ENCODE data around the gene PLOD3. TPM values are rescaled to one million over a fixed set of nuclear protein-coding genes. Genes with fewer than 3 reads are reported as not detected.
A peak's percentile ranks its signal among the peaks of the same experiment; 100 is the strongest.

PLOD3 gene
- total and polyA plus RNA-seq, 9 of the 15 experiments (the other 6 are each of a cell fraction or from before 2014, with no cell fraction given) = 2.8 to 101 (median 30.9) TPM

DNA sequence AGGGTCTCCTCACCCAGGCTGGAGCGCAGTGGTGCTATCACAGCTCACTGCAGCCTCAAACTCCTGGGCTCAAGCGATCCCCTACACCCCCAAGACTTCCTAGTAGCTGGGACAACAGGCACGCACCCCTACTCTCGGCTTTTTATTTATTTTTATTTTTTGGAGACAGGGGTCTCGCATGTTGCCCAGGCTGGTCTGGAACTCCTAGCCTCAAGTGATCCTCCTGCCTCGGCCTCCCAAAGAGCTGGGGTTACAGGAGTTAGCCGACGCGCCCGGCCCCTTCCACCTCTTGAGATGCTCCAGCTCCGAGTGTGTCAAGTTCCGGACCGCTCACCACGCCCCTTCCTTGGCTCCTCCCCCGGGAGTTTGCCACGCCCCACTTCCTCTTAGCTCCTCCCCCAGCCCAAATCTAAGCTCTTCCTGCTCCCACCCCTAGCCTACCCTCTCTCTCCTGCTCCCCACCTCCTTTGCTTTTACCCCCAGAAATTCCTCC, 43.6 kb downstream of the PLOD3 start:
- peaks cover 14% of the 10 kb centered on the region for H4K20me1 ChIP-seq (replicated peaks; ENCODE audit: control insufficient read depth, insufficient read depth, low read length)
- CTCF ChIA-PET (ENCODE audit: low intra/inter-chr PET ratio) = no interaction called here
- peak; percentile 85 to 96 (median 94) for DNase-seq (ENCODE audit: extremely low read depth in 1 of 4, low spot score in 3 of 4)
- in situ Hi-C loops (cut with MboI) (no loop called here), intact Hi-C loops (cut with micrococcal nuclease) (no loop called here)
- FAIRE-seq = peak; percentile 94
- H3K9me1 ChIP-seq (ENCODE audit: control insufficient read depth, insufficient read depth, low read length) = peaks cover 6% of the 10 kb centered on the region
- H3K4me3 ChIP-seq = no peak overlapping the region
- H3K9me3 ChIP-seq (replicated peaks; ENCODE audit: control insufficient read depth, insufficient read depth, low read depth, low read length) = no peaks in the 10 kb centered on the region
- H3K27me3 ChIP-seq (ENCODE audit: control insufficient read depth in 2 of 2, insufficient read depth in 2 of 2, low read length in 2 of 2) = peaks cover 39 to 49% of the 10 kb centered on the region in 2 experiments; a peak in 4 of 5 replicates
- no TSS peak for BruUV-seq (replicated peaks)
- H3K36me3 ChIP-seq (ENCODE audit: control insufficient read depth, insufficient read depth, low read length) = no peaks in the 10 kb centered on the region
- H2AFZ ChIP-seq (ENCODE audit: low read depth, low read length) = peak overlapping the region; percentile 92
- H3K79me2 ChIP-seq (ENCODE audit: control insufficient read depth, insufficient read depth, low read length) = no peaks in the 10 kb centered on the region
- WGBS (ENCODE audit: insufficient coverage, low coverage, missing lambda C conversion rate) = 4% methylated on average over 16 of the region's 16 CpGs
- POLR2A ChIA-PET = interaction anchor here (0.6 to 1.0 kb wide), 10 partner anchors 8 to 729 kb away, joined by 3 to 5 read pairs (median 4); partner anchors contain the start of genes PLOD3, VGF and ZNHIT1
- ATAC-seq = peak; percentile 96
- peak overlapping the region in 1 of 2 experiments; percentile 84; a peak in 2 of 4 replicates for H3K9ac ChIP-seq (ENCODE audit: insufficient read depth in 1 of 2, low read depth in 2 of 2, low read length in 2 of 2)
- H3K4me1 ChIP-seq (replicated peaks in 1 of 2; ENCODE audit: control insufficient read depth in 2 of 2, insufficient read depth in 2 of 2, low read length in 2 of 2) = peaks cover 17 to 45% of the 10 kb centered on the region in 2 experiments
- H3K27ac ChIP-seq (ENCODE audit: extremely low read depth, low read depth, low read length) = no peak overlapping the region
- peak overlapping the region; percentile 57; the same call in 1 of the 2 replicates for H3K4me2 ChIP-seq (ENCODE audit: insufficient read depth, low read length)
- no peak for TF ChIP-seq FOXP1 (CRISPR knock-in tag; IDR thresholded peaks at IDR 0.05)
- peak; percentile 66; the same call in 1 of the 2 replicates for TF ChIP-seq TRIM28 (IDR thresholded peaks at IDR 0.05)
- TF ChIP-seq, protein P1, sequence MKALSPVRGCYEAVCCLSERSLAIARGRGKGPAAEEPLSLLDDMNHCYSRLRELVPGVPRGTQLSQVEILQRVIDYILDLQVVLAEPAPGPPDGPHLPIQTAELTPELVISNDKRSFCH (CRISPR knock-in tag; IDR thresholded peaks at IDR 0.05) = no peak
- TF ChIP-seq, protein P1 (tag; IDR thresholded peaks at IDR 0.05) = no peak
- TF ChIP-seq, protein P2, sequence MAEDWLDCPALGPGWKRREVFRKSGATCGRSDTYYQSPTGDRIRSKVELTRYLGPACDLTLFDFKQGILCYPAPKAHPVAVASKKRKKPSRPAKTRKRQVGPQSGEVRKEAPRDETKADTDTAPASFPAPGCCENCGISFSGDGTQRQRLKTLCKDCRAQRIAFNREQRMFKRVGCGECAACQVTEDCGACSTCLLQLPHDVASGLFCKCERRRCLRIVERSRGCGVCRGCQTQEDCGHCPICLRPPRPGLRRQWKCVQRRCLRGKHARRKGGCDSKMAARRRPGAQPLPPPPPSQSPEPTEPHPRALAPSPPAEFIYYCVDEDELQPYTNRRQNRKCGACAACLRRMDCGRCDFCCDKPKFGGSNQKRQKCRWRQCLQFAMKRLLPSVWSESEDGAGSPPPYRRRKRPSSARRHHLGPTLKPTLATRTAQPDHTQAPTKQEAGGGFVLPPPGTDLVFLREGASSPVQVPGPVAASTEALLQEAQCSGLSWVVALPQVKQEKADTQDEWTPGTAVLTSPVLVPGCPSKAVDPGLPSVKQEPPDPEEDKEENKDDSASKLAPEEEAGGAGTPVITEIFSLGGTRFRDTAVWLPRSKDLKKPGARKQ (CRISPR knock-in tag; IDR thresholded peaks at IDR 0.05) = no peak
- TF ChIP-seq, protein P3, sequence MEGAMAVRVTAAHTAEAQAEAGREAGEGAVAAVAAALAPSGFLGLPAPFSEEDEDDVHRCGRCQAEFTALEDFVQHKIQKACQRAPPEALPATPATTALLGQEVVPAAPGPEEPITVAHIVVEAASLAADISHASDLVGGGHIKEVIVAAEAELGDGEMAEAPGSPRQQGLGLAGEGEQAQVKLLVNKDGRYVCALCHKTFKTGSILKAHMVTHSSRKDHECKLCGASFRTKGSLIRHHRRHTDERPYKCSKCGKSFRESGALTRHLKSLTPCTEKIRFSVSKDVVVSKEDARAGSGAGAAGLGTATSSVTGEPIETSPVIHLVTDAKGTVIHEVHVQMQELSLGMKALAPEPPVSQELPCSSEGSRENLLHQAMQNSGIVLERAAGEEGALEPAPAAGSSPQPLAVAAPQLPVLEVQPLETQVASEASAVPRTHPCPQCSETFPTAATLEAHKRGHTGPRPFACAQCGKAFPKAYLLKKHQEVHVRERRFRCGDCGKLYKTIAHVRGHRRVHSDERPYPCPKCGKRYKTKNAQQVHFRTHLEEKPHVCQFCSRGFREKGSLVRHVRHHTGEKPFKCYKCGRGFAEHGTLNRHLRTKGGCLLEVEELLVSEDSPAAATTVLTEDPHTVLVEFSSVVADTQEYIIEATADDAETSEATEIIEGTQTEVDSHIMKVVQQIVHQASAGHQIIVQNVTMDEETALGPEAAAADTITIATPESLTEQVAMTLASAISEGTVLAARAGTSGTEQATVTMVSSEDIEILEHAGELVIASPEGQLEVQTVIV (CRISPR knock-in tag; IDR thresholded peaks at IDR 0.05; ENCODE audit: borderline replicate concordance) = no peak
- peak; percentile 42; the same call in 1 of the 2 replicates for TF ChIP-seq RBFOX2 (IDR thresholded peaks at IDR 0.05; ENCODE audit: low read depth, low read length)
- peak; percentile 88 for TF ChIP-seq ZFP36 (IDR thresholded peaks at IDR 0.05; ENCODE audit: low read depth, low read length, partially characterized antibody)
- 0 out of 2 replicates have a peak, but pooled peaks have one; percentile 32 for TF ChIP-seq ZKSCAN1 (IDR thresholded peaks at IDR 0.05; ENCODE audit: low read depth, low read length)
- TF ChIP-seq OTX1 (CRISPR knock-in tag; IDR thresholded peaks at IDR 0.05) = 0 out of 2 replicates have a peak, but pooled peaks have one; percentile 11
- 0 out of 2 replicates have a peak, but pooled peaks have one; percentile 28 for TF ChIP-seq ZNF121 (CRISPR knock-in tag; conservative IDR thresholded peaks at IDR 0.05)
- no peak for TF ChIP-seq ARID1B (IDR thresholded peaks at IDR 0.05)
- TF ChIP-seq KAT8 (IDR thresholded peaks at IDR 0.05; ENCODE audit: low read depth) = no peak
- TF ChIP-seq HDAC1 (IDR thresholded peaks at IDR 0.05) = peak in 1 of 2 experiments; percentile 16; a peak in 1 of 4 replicates
- TF ChIP-seq, protein P4, sequence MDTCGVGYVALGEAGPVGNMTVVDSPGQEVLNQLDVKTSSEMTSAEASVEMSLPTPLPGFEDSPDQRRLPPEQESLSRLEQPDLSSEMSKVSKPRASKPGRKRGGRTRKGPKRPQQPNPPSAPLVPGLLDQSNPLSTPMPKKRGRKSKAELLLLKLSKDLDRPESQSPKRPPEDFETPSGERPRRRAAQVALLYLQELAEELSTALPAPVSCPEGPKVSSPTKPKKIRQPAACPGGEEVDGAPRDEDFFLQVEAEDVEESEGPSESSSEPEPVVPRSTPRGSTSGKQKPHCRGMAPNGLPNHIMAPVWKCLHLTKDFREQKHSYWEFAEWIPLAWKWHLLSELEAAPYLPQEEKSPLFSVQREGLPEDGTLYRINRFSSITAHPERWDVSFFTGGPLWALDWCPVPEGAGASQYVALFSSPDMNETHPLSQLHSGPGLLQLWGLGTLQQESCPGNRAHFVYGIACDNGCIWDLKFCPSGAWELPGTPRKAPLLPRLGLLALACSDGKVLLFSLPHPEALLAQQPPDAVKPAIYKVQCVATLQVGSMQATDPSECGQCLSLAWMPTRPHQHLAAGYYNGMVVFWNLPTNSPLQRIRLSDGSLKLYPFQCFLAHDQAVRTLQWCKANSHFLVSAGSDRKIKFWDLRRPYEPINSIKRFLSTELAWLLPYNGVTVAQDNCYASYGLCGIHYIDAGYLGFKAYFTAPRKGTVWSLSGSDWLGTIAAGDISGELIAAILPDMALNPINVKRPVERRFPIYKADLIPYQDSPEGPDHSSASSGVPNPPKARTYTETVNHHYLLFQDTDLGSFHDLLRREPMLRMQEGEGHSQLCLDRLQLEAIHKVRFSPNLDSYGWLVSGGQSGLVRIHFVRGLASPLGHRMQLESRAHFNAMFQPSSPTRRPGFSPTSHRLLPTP (IDR thresholded peaks at IDR 0.05; ENCODE audit: borderline replicate concordance, extremely low read depth, insufficient read length) = no peak

Data from K562 (cell line).